GM21528 (cell line): ENCODE data around the gene BPGM.
"Not testable (repeated sequence)": the region's sequence is repeated elsewhere in the genome, so short reads cannot be mapped to it uniquely, and the experiment has no call there.

Source experiments
- ATAC-seq: cut with Tn5 transposase; IDR thresholded peaks from one replicate; pipeline ENCODE4 v1.9.1; 2021; ENCODE audit warnings: mild to moderate bottlenecking, moderate library complexity; ENCODE audit not compliant: unreplicated experiment, low FRiP score

The BPGM gene

GRCh38 chr7:134662166-134662870 is 15.7 kb downstream of the BPGM start:
- no peak for ATAC-seq

GRCh38 chr7:134662871-134663205 is 16.2 kb downstream of the BPGM start:
- no peak for ATAC-seq

- not testable (repeated sequence) for ATAC-seq
Measured at GRCh38 chr7:134665045-134665444, 18.4 kb downstream of the BPGM start.

GRCh38 chr7:134667899-134668298 is 21.2 kb downstream of the BPGM start:
- ATAC-seq, result no peak

GRCh38 chr7:134669388-134669787 is 22.7 kb downstream of the BPGM start:
- no peak for ATAC-seq

- no peak for ATAC-seq
Measured at GRCh38 chr7:134669845-134670373, 23.3 kb downstream of the BPGM start.

GRCh38 chr7:134671609-134672008 is 25.0 kb downstream of the BPGM start:
- no peak for ATAC-seq

GRCh38 chr7:134674424-134674823 is 27.8 kb downstream of the BPGM start:
- ATAC-seq, result no peak

GRCh38 chr7:134676743-134677142 is 30.1 kb downstream of the BPGM start:
- no peak for ATAC-seq

GRCh38 chr7:134678115-134678514 is 31.5 kb downstream of the BPGM start:
- ATAC-seq, result no peak

- ATAC-seq, result no peak
Measured at GRCh38 chr7:134679006-134679405, 32.4 kb downstream of the BPGM start.

- no peak for ATAC-seq
Measured at GRCh38 chr7:134684165-134684564, 37.5 kb downstream of the BPGM start.

- ATAC-seq, result no peak
Measured at GRCh38 chr7:134685250-134685649, 38.6 kb downstream of the BPGM start.

- no peak for ATAC-seq
Measured at GRCh38 chr7:134686786-134687185, 40.1 kb downstream of the BPGM start.

- not testable (repeated sequence) for ATAC-seq
Measured at GRCh38 chr7:134689550-134689949, 42.9 kb downstream of the BPGM start.

GRCh38 chr7:134690016-134690415 is 43.4 kb downstream of the BPGM start:
- no peak for ATAC-seq

- no peak for ATAC-seq
Measured at GRCh38 chr7:134690614-134691504, 44.2 kb downstream of the BPGM start.

- ATAC-seq, result no peak
Measured at GRCh38 chr7:134691546-134692343, 45.1 kb downstream of the BPGM start.

GRCh38 chr7:134692344-134692705 is 45.7 kb downstream of the BPGM start:
- ATAC-seq, result no peak

- ATAC-seq, result no peak
Measured at GRCh38 chr7:134693256-134693655, 46.6 kb downstream of the BPGM start.

GRCh38 chr7:134694299-134694698 is 47.6 kb downstream of the BPGM start:
- no peak for ATAC-seq
